GM18505 (cell line): ENCODE data around the gene DNAJC30.

Source experiments
- ATAC-seq: cut with Tn5 transposase; IDR thresholded peaks from one replicate; pipeline ENCODE4 v1.9.1; 2021; ENCODE audit not compliant: unreplicated experiment
- POLR2A ChIP-seq: IDR thresholded peaks from 4 replicates; pipeline ENCODE4 v1.6.1; 2011; ENCODE audit warnings: borderline replicate concordance; ENCODE audit not compliant: insufficient read depth, insufficient read length; ENCODE audit errors: extremely low read depth

Gene DNAJC30

GRCh38 chr7:73703757-73704639 lies 20.7 kb upstream of the DNAJC30 start:
- no peak for TF ChIP-seq POLR2A
- ATAC-seq = no peak

- ATAC-seq = no peak
- no peak for TF ChIP-seq POLR2A
Measured at GRCh38 chr7:73703225-73703624, 20.0 kb upstream of the DNAJC30 start.

- no peak for TF ChIP-seq POLR2A
Measured at GRCh38 chr7:73702665-73703064, 19.4 kb upstream of the DNAJC30 start.

GRCh38 chr7:73702226-73702625 lies 19.0 kb upstream of the DNAJC30 start:
- ATAC-seq = no peak
- no peak for TF ChIP-seq POLR2A

More at GRCh38 chr7:73702665-73703064, 19.4 kb upstream of the DNAJC30 start:
- ATAC-seq = no peak

GRCh38 chr7:73701357-73701995 lies 18.2 kb upstream of the DNAJC30 start:
- no peak for TF ChIP-seq POLR2A
- no peak for ATAC-seq

GRCh38 chr7:73700581-73701134 lies 17.4 kb upstream of the DNAJC30 start:
- no peak for TF ChIP-seq POLR2A
- ATAC-seq = no peak

GRCh38 chr7:73700069-73700423 lies 16.8 kb upstream of the DNAJC30 start:
- ATAC-seq = no peak
- no peak for TF ChIP-seq POLR2A

- no peak for TF ChIP-seq POLR2A
Measured at GRCh38 chr7:73699370-73700068, 16.3 kb upstream of the DNAJC30 start.

GRCh38 chr7:73698410-73698809 lies 15.2 kb upstream of the DNAJC30 start:
- ATAC-seq = no peak
- TF ChIP-seq POLR2A = no peak

More at GRCh38 chr7:73699370-73700068, 16.3 kb upstream of the DNAJC30 start:
- ATAC-seq = no peak

- no peak for TF ChIP-seq POLR2A
- ATAC-seq = no peak
Measured at GRCh38 chr7:73696372-73696771, 13.1 kb upstream of the DNAJC30 start.

GRCh38 chr7:73690646-73691045 lies 7.4 kb upstream of the DNAJC30 start:
- ATAC-seq = no peak
- TF ChIP-seq POLR2A = no peak

GRCh38 chr7:73688288-73688687 lies 5.0 kb upstream of the DNAJC30 start:
- no peak for ATAC-seq
- TF ChIP-seq POLR2A = no peak

- no peak for TF ChIP-seq POLR2A
- ATAC-seq = no peak
Measured at GRCh38 chr7:73685311-73685710, 2.1 kb upstream of the DNAJC30 start.

GRCh38 chr7:73683788-73684693 lies 788 bp upstream of the DNAJC30 start:
- peak; percentile 8 for ATAC-seq
- TF ChIP-seq POLR2A = no peak
